DMS 273 (cell line): Measurements from ENCODE around the gene ARHGEF6.

Source experiments
- DNase-seq: peaks from one replicate; lab custom pipeline; 2025; ENCODE audit not compliant: unreplicated experiment; lab: John Stamatoyannopoulos, UW

ARHGEF6 gene

DNA sequence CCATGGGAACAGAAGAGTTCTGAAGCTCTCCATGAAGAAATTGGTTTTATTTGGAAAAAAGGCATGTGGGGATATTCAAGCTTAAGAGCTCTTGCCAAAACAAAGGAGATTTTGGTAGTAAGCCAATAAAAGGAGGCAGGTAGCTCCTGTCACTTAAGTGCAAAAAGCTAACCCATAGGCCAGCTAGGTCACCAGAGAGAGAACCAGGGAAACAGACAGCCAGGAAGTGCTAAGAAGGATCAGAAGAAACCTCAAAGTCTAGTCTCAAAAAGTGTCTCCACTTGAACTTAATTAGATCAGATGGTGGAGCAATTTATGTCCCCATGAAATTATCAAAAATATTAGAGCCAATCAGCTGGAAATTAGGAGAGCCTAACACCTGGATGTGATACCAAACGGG lies 83.6 kb downstream of the ARHGEF6 start:
- DNase-seq, result no peak

GRCh38 chrX:136694431-136695087 lies 86.2 kb downstream of the ARHGEF6 start:
- peak; percentile 73 for DNase-seq

DNA sequence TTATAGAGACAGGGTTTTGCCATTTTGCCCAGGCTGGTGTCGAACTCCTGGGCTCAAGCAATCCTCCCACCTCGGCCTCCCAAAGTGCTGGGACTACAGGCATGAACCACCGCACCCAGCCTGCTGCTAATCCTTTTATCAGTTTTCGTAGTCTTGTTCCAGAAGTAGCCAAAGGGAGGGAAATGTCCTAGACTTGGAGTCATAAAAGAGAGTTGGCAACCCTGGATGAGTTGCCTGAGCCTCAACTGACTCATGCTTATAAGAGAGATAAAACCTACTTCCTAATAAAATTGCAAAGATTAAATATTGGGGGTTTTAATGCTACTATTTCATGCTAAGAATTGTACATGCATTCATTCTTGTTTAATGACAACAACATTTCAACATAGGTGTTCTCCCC lies 88.5 kb downstream of the ARHGEF6 start:
- no peak for DNase-seq

GRCh38 chrX:136691028-136691809 lies 89.5 kb downstream of the ARHGEF6 start:
- DNase-seq, result peak; percentile 7

DNA sequence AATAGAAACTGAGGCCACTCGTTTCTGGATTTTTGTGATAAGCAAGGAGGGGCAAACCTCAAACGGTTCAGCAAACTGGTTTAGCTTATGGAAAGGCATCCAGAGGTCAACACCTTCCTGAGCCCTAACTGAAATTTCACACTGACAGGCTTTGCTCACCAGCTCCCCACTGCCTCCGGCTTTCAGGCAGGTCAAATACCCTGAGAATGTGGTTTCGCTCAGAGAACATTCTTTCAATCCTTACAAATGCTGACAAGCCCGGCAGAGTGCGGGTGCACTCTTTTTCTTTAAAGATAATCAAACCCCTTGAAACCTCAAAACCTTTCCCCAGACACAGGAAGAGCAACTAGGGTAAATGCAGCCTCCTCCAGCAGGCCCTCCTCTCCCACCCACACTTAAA lies 91.3 kb downstream of the ARHGEF6 start:
- DNase-seq, result no peak

- DNase-seq, result no peak
Measured at GRCh38 chrX:136687457-136687856, 93.3 kb downstream of the ARHGEF6 start.

- no peak for DNase-seq
Measured at GRCh38 chrX:136684120-136684519, 96.6 kb downstream of the ARHGEF6 start.

DNA sequence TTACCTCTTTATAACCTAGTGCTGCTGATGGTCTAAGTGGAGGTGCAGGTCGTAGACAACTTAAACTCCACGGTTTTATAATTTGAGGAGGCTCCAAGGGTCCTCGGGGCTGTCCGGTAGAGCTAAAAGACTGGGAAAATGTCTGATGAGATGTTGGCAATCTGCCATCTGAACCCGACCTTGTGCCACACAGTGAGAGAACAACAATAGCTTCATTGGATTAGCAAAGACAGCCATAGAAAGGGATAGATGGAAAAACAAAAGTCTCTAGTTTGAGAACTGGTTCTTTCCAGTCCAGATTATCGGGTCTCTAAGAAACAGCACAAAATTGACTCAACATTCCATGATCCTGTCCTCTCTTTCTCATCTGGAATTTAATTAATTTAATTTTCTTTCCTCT lies 101.2 kb downstream of the ARHGEF6 start:
- DNase-seq, result no peak

DNA sequence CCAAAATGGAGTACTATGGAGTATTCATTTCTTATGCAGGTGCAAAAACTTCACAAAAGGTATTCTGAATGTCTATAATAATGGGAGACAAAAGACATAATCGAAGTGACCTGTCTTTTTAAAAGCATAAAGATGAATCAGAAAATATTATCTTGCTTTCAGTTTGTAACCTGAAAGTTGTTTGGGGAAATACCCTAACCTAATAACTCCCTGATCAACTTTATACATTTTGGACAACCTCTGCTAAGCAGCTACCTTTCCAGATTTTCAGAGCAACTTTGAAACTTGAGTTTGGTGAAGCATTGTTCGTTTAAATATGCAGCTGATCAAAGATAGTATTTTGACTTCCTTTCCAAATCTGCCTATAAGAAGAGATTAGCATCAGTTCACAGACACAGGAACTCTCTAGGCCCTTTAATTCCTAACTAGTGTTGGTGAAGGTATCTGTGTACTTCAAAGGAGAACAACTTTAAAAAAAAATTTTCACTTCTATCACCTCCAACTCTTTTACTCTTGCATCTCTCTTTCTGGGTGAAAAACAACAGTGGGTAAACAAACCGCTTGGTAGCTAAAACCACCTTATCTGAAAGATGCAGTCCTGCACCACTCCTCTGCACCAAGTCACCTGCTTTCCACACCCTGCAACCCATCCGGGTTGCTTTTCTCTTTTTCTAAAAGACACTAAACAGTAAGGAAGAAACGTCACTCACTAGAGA lies 106.3 kb downstream of the ARHGEF6 start:
- no peak for DNase-seq

DNA sequence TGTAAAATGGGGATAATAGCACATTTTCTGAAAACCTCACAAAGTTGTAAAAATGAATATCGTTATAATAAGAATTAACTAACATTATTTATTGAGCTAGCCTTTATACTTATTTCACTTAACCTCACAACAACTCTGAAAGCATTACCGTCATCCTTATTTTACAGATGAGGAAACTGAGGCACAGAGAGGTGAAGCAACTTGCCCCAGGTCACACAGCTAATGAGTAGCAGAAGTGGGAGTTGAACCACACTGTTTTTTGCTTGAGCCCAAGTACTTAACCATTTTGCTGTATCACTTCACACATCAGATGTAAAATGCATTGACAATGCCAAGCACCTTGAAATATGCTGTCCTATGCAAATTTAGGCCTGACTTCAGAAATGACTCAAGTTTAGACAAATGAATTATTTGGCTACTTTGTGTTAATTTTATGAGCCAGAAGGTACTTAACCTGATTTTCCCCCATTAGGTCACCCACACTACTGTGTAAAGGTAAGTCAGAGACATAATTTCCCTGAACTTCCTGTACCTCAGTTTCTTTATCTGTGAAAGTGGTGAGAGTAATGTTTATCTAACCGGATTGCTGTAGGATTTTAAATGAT lies 109.6 kb downstream of the ARHGEF6 start:
- no peak for DNase-seq

DNA sequence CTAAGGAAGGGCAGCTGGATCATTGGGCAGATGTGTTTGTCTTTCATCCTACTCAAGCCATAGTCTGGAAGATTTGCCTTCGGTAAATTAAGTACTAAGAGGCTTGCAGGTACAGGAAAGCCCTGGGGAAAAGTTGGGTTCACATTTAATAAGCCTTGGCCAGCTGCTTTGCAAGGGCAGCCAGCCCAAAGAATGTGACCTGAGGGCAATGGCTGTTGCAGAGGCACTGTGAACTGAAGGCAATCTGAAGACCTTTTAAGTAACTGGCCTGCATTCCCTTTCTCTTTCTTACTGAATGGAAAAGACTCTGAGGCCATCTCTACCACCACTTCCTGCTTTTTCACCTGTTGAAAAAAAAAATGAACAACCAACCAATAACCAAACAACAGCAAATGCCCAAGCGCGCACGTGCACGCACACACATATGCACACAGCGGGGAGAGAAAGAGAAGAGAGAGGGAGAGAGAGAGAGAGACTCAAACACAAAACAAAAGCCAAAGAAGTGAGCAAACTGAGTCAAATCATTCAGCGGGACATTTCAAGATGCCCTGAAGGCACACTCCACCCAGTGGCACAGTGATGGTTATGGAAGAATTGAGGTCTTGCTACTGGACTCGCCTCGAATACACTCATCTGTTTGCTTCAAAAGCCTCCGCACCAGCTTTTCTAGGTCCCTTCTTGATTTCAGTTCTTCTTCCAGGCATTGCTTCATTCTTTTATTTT lies 113.1 kb downstream of the ARHGEF6 start:
- no peak for DNase-seq

DNA sequence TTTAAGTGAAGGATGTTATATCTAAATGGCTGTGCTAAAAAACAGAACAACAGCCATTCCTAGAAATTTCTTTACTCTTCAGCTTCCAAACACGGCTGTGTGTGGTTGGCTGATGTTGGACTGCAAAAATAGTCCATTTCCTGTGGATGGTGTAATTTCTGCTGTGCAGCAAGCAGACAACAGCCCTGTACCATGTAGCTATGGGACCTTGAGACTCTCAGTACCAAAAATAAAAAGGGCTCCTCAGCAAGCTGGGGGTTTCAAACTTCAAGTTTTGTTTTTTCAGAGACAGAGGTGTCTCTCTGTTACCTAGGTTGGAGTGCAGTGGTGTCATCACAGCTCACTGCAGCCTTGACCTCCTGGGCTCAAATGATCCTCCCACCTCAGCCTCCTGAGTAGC lies 114.6 kb downstream of the ARHGEF6 start:
- no peak for DNase-seq

- no peak for DNase-seq
Measured at GRCh38 chrX:136665258-136665900, 115.4 kb downstream of the ARHGEF6 start.

DNA sequence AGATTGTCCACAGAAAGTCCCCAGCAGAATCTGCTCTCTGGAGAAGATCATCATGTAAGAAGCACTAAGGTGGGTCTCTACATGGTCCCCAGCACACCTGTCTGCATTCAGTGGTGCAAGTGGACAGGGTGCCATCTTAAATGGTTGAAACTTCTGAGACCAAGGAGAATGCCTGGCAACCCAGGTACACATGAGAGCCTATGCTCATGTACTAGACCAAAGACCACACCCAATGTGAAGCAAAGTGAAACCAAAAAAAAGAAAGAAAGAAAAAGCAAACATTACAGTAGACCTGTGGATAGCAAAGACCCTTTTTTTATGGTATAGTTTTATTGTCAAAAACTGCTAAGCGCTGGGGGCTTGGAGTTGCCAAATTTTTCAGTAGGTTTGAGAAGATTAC lies 117.8 kb downstream of the ARHGEF6 start:
- DNase-seq, result no peak

DNA sequence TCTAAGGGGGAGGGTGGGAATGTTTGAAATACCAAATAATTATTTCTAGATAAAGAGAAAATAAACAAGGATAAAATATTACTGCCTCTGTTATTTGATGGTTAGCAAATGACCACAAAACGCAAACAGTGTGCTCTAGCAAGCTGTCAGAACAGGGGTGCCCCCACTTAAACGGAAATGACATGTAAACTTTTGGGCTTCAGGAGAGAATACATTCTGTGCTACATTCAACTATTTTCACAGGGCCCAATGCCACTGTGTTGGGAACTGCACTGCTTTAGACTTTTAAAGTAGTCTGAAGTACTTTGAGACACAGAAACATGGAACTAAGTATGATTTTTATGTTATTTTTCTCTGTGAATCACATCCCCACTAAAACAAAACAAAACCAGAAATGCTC lies 118.6 kb downstream of the ARHGEF6 start:
- no peak for DNase-seq

DNA sequence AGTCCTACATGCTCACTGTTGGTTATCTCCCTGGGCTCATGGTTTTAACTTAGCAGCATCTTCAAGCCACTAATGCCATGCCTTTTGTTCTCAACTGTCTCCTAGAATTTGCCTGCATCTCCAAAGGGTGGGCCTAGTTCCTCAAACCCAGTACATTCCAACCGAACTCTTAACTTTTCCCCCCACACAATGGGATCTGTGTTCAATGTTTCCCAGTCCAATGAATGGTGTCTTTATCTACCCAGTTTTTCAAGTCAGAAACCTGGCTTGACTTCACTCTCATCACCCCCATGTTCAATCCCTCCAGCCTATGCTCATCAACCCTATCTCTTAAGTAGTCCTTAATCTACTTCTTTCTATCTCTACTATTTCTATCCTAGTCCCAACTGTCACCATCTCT lies 119.8 kb downstream of the ARHGEF6 start:
- DNase-seq, result no peak

GRCh38 chrX:136659174-136659573 lies 121.6 kb downstream of the ARHGEF6 start:
- no peak for DNase-seq

- no peak for DNase-seq
Measured at GRCh38 chrX:136658151-136658550, 122.6 kb downstream of the ARHGEF6 start.

- no peak for DNase-seq
Measured at GRCh38 chrX:136656361-136656964, 124.3 kb downstream of the ARHGEF6 start.
